ENCODE results near the gene VPS4A.
"Not testable (repeated sequence)": the region's sequence is repeated elsewhere in the genome, so short reads cannot be mapped to it uniquely, and the experiment has no call there.

Gene VPS4A

DNA sequence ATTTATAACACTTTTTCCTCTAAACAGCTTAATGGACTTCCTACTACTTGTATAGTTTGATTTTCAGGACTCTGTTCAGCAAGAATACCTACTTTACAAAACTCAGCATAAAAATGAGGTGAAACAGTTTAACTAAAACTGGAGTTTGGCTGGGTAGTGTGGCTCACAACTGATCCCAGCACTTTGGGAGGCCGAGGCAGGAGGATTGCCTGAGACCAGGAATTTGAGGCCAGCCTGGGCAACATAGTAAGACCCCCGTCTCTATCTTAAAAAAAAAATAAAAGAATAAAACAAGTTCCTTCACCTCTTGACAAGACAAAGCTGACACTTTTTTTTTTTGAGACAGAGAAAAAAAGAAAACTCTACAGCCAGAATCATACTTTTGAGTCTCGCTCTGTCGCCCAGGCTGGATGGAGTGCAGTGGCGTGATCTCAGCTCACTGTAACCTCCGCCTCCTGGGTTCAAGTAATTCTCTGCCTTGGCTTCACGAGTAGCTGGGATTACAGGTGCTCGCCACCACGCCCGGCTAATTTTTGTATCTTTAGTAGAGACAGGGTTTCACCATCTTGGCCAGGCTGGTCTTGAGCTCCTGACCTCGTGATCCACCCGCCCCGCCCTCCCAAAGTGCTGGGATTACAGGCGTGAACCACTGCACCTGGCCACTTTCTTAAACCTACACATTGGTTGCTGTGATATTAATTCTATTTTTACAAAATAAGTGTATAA is 16.6 kb downstream of the VPS4A start:
- DNase-seq (ENCODE audit: low read depth in 2 of 2), result no peak

DNA sequence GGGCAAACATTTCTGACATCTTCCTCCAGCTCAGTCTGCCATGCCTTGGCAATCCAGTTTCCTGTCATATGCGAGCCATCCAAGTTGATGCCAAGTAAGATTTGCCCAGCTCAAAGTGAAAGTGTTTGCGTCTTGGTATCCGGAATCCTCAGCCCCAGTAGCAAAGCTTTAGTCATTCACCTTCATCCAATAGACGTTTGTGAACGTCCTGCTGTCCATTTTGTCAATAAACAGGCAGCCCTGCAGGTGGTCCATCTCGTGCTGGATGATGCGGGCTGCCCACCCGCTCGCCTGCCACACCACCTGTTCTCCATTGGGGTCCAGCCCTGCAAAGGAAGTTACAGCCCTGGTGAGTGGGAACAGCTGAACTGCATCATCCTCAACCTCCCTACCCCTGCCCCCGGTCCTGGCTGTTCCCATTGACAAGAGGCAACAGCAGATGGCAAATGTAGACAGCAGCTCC is 17.7 kb downstream of the VPS4A start:
- DNase-seq (ENCODE audit: low read depth in 2 of 2), result no peak

GRCh38 chr16:69329369-69330285 is 18.5 kb downstream of the VPS4A start:
- DNase-seq (ENCODE audit: low read depth in 2 of 2), result peak in 1 of 2 donors; percentile 16

DNA sequence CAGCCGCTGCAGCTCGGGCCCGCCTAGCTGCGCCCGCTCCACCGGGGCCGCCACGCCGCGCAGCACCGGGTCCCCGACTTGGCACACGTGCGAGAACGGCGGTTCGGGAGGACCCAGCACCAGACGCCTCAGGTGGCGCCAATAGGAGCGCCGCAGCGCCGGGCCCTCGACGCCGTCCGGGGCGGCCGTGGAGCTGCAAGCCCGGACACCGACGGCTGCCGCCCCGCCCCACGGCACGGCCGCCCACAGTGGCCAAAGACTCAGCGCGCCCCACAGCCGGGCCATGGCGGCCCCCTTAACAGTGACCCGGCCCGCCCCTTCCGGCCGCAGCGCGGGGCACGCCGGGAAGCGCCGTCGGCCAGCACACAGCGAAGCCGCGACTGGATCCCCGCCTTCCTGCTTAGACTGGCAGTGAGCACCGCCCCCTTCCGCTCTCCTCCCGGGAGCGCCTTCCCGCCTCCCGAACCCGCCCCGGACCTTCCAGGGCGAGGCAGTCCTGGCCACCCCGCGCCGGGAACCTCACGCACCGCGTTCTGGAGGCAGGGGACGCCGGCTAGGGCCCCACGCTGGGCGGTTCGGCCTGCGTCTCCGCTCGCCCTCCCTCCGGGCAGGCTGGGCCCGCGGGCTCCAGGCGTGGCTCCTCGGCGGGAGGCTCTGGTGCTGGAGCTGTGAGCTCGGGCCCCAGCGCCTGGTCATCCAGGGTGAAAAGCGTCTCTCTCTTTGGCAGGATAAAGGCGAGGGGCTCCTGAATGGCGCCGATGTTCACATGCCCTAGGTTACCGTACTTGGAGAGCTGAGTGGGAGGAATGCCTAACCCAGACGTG is 19.3 kb downstream of the VPS4A start, which contains the start of gene PDF:
PDF (minus strand) TSS at position 303 of the 824 bp plus-strand sequence; CDS start at position 285, 18 bp downstream.
- DNase-seq (ENCODE audit: low read depth in 2 of 2), result peak; percentile 68 to 74

DNA sequence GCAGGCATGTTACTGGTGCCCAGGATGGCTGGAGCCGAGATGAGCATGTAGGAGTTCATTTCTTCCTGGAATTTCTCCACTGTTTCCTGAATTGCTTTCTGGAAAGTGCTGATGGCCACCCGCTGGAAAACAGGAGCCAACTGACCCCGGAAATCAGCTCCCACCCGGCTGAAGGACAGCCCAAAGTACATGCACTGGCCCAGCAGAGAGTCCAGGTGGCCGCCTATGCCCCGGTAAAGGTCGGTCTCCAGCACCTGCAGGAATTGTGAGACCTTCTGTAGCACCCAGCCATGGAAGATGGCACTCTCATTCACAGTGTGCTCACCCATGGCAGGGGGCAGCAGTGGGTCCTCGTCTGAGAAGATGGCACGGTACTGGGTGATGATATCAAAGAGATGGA is 23.5 kb downstream of the VPS4A start:
- DNase-seq (ENCODE audit: low read depth in 2 of 2), result no peak

GRCh38 chr16:69338557-69339288 is 27.6 kb downstream of the VPS4A start:
- DNase-seq (ENCODE audit: low read depth in 2 of 2), result peak in 1 of 2 donors; percentile 39

- DNase-seq (ENCODE audit: low read depth in 2 of 2), result peak; percentile 77 to 85
These were observed 28.3 kb downstream of the VPS4A start, which contains the start of the genes COG8 and NIP7 for GRCh38 chr16:69339289-69340094. TSS of gene COG8 (minus strand) at chr16:69339564. CDS start at chr16:69339552, 12 bp downstream. TSS of gene NIP7 (plus strand) at chr16:69339772. CDS start at chr16:69339830, 58 bp downstream.

GRCh38 chr16:69340095-69340644 is 29.0 kb downstream of the VPS4A start:
- DNase-seq (ENCODE audit: low read depth in 2 of 2), result no peak

DNA sequence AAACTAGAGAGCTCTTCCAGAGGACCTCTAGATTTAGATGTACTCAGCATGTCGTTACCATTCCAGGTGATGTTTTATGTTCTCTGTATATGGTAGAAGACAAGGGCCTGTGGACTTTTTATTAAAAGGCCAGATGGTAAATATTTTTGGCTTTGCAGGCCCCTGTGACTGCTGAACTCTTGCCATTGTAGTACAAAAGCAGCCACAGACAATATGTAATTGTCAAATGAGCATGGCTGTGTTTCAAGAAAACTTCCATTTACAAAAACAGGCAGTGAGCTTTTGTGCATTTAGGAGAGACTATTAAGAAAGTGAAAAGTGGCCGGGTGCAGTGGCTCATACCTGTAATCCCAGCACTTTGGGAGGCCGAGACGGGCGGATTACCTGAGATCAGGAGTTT is 33.0 kb downstream of the VPS4A start:
- DNase-seq (ENCODE audit: low read depth in 2 of 2), result no peak

DNA sequence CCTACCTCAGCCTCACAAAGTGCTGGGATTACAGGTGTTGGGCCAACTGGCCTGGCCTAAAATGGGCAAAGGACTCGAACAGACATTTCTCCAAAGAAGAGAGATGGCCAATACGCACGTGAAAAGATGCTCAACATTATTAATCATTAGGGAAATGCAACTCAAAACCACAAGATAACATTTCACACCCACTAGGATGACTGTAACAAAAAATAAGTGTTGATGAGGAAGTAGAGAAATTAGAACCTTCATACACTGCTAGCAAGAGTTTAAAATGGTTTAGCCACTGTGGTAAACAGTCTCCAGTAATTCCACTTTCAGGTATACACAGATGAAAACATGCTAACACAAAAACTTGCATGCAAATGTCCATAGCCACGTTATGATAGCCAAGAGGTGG is 34.8 kb downstream of the VPS4A start:
- DNase-seq (ENCODE audit: low read depth in 2 of 2), result no peak

- DNase-seq (ENCODE audit: low read depth in 2 of 2), result no peak
These were observed 35.5 kb downstream of the VPS4A start for GRCh38 chr16:69346683-69347082.

DNA sequence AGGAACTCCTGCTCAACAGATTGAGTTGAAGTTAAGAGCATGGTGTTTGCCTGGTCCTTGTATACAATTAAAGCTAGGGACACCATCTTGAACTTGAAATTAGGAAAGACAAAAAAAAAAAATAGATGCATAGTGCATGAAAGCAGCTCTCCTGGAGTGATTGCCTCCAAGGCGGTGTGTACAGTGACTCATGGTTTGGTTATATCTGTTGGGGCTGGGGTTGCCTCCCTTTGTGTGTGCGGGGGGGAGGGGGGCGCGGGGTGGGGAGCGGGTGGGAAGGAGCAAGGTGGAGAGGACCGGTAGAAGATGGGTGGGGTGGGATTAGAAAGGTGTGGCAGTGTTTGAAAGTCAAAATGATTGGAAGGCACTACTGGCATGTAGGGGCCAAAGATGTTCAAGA is 37.1 kb downstream of the VPS4A start:
- no peak for DNase-seq (ENCODE audit: low read depth in 2 of 2)

- no peak for DNase-seq (ENCODE audit: low read depth in 2 of 2)
These were observed 38.4 kb downstream of the VPS4A start for GRCh38 chr16:69349536-69349935.

DNA sequence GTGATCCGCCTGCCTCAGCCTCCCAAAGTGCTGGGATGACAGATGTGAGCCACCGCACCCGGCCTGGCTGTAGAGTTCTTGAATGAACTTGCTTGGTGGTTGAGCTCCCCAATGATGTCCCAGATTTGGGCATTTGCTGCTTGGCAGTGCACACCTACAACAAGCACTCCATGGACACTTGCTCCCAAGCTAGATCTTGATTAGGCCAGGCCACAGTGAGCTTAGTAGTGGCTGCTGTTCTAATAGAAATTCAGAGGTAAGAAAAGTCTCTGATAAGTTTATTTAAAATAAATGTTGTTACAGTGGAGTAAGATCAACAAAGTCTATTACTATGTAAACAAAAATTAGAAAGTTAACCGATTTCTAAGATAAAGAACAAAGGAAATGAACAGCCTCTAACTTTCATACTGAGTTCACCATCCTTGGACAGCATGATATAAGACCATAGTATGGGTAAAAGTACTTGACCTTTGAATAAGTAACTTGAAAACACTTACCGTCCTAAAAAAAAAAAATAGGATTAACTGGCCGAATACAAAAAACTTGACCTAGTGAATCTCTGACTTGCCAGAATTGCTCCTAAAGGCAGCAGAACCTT is 39.5 kb downstream of the VPS4A start:
- DNase-seq (ENCODE audit: low read depth in 2 of 2), result no peak

GRCh38 chr16:69351309-69352027 is 40.3 kb downstream of the VPS4A start, which contains the start of gene TMED6:
TSS of gene TMED6 (minus strand) at chr16:69351786. CDS start at chr16:69351753, 33 bp downstream.
- no peak for DNase-seq (ENCODE audit: low read depth in 2 of 2)

GRCh38 chr16:69360070-69360469 is 48.9 kb downstream of the VPS4A start:
- not testable (repeated sequence) for DNase-seq (ENCODE audit: low read depth in 2 of 2)

DNA sequence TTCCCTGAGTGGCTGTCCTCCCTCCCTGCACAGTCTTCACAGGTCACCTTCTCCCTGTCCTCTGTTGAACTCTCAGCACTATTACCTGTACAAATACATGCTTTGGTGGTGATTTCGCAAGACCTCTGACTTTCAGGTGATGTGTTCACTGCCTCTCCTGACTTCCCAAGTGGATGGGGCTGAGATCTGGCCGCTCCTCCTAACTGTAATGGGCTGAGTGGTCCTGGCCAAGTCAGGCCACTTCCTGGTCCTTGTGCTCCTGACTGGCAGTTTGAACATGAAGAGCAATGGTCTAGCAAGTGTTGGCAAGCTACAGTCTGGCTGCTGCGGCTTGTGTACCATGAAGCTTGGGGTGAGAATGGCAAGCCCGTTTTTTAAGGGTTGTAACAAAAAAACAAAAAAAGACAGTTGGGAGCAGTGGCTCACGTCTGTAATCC is 52.1 kb downstream of the VPS4A start:
- no peak for DNase-seq (ENCODE audit: low read depth in 2 of 2)

GRCh38 chr16:69364088-69364487 is 52.9 kb downstream of the VPS4A start:
- DNase-seq (ENCODE audit: low read depth in 2 of 2), result no peak

All from stimulated activated CD8-positive, alpha-beta memory T cell treated with anti-CD3 and anti-CD28 coated beads, Interleukin-2, amount 100 ng/mL, for 1 hour (primary cell).